ENCODE data around the gene SLC35B1. TPM values are rescaled to one million over a fixed set of nuclear protein-coding genes. Genes with fewer than 3 reads are reported as not detected.
"Not testable (repeated sequence)": the region's sequence is repeated elsewhere in the genome, so short reads cannot be mapped to it uniquely, and the experiment has no call there.

SLC35B1 gene
- total and polyA plus RNA-seq, 10 of the 15 experiments (the other 5 are each of a cell fraction or from before 2014, with no cell fraction given): 40.0 to 113 (median 51.6) TPM

DNA sequence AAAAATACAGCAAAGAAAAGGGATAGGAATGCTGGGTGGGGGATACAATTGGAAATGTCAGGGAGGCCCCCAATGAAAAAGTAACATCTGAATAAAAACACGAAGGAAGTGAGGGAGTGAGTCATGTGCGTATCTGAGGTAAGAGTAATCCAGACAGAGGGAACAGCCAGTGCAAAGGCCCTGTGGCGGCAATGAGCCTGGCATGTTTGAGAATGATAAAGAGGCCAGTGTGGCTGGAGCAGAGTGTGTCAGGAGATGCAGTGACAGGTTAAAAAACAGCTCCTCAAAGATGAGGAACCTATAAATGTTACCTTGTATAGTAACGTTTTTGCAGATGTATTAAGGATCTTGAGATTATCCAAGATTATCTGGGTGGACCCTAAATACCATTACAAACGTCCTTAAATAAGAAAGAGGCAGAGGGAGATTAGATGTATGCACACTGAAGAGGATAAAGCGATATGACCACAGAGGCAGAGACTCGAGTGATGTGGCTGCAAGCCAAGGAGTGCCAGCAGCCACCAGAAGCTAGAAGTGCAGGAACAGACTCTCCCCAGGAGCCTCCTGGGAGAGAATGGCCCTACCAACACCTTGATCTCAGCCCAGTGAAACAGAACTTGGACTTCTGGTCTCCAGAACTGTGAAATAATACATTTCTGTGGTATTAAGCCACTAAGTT lies 17.8 kb upstream of the SLC35B1 start (continued):
- TF ChIP-seq, protein P1, sequence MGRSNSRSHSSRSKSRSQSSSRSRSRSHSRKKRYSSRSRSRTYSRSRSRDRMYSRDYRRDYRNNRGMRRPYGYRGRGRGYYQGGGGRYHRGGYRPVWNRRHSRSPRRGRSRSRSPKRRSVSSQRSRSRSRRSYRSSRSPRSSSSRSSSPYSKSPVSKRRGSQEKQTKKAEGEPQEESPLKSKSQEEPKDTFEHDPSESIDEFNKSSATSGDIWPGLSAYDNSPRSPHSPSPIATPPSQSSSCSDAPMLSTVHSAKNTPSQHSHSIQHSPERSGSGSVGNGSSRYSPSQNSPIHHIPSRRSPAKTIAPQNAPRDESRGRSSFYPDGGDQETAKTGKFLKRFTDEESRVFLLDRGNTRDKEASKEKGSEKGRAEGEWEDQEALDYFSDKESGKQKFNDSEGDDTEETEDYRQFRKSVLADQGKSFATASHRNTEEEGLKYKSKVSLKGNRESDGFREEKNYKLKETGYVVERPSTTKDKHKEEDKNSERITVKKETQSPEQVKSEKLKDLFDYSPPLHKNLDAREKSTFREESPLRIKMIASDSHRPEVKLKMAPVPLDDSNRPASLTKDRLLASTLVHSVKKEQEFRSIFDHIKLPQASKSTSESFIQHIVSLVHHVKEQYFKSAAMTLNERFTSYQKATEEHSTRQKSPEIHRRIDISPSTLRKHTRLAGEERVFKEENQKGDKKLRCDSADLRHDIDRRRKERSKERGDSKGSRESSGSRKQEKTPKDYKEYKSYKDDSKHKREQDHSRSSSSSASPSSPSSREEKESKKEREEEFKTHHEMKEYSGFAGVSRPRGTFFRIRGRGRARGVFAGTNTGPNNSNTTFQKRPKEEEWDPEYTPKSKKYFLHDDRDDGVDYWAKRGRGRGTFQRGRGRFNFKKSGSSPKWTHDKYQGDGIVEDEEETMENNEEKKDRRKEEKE (IDR thresholded peaks at IDR 0.05): no peak
- TF ChIP-seq RELB (IDR thresholded peaks at IDR 0.05; ENCODE audit: low read depth): no peak

DNA sequence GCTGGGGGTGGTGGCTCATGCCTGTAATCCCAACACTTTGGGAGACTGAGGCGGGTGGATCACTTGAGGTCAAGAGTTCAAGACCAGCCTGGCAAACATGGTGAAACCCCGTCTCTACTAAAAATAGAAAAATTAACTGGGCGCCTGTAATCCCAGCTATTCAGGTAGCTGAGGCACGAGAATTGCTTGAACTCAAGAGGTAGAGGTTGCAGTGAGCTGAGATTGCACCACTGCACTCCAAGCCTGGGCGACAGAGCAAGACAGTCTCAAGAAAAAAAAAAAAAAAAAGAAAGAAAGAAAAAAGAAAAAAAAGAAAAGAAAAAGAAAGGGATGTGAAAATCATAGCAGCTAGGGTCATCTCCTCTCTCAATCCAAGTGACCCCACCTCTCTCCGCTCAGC lies 16.8 kb upstream of the SLC35B1 start:
- H3K79me2 ChIP-seq (ENCODE audit: control insufficient read depth, insufficient read depth, low read length); H3K9ac ChIP-seq (ENCODE audit: control insufficient read depth, insufficient read depth, low read length); SMC1A ChIA-PET (ENCODE audit: uncharacterized antibody, unreplicated experiment); H2AFZ ChIP-seq (ENCODE audit: control insufficient read depth, low read depth, low read length); CTCF ChIA-PET; H3K4me2 ChIP-seq (ENCODE audit: control insufficient read depth, insufficient read depth); in situ Hi-C loops (cut with MboI); H4K20me1 ChIP-seq (ENCODE audit: control insufficient read depth, insufficient read depth); H3K27ac ChIP-seq (ENCODE audit: control insufficient read depth, insufficient read depth); FAIRE-seq; DNase-seq (ENCODE audit: low read depth, low spot score); H3K9me3 ChIP-seq (replicated peaks; ENCODE audit: control insufficient read depth, insufficient read depth, low read length); ATAC-seq; H3K27me3 ChIP-seq (replicated peaks in 1 of 2; ENCODE audit: control insufficient read depth in 2 of 2, insufficient read depth in 2 of 2, low read length in 1 of 2); BruUV-seq (replicated peaks); H3K4me1 ChIP-seq (ENCODE audit: control insufficient read depth, insufficient read depth, low read length); H3K4me3 ChIP-seq; intact Hi-C loops (cut with micrococcal nuclease; ENCODE audit: unreplicated experiment): not testable (repeated sequence)
- ChIA-PET RAD21 (ENCODE audit: unreplicated experiment) (interaction anchor here (0.6 kb wide), 1 partner anchor 39 kb away, joined by 3 read pairs; the partner anchor contains the start of gene FAM117A), POLR2A (interaction anchor here (1.2 kb wide), 1 partner anchor 18 kb away, joined by 4 read pairs; no protein-coding TSS in a partner anchor)
- 59% methylated on average over 5 of the region's 6 CpGs for WGBS (ENCODE audit: insufficient coverage, insufficient replicate concordance, low lambda C conversion rate, missing lambda C conversion rate)
- H3K36me3 ChIP-seq (ENCODE audit: control insufficient read depth in 2 of 2, insufficient read depth in 2 of 2, low read length in 1 of 2): peaks cover 8 to 21% of the 10 kb centered on the region in 2 experiments; a peak in 3 of 4 replicates
